ENCODE data around the gene GPR4.
"Not testable (repeated sequence)": the region's sequence is repeated elsewhere in the genome, so short reads cannot be mapped to it uniquely, and the experiment has no call there.

Gene GPR4

GRCh38 chr19:45601524-45602374, at the start of gene GPR4:
Gene GPR4, minus strand, starts transcription at chr19:45602212. Its CDS starts 10,346 bp downstream, at chr19:45591866.
- peak in 1 of 2 experiments; percentile 4 for DNase-seq

- DNase-seq: no peak
Measured at GRCh38 chr19:45650722-45651121, 48.7 kb upstream of the GPR4 start.

- no peak for DNase-seq
Measured at GRCh38 chr19:45646345-45646698, 44.3 kb upstream of the GPR4 start.

- DNase-seq: peak; percentile 93 to 95
Measured at GRCh38 chr19:45645631-45646344, 43.8 kb upstream of the GPR4 start.

- no peak for DNase-seq
Measured at GRCh38 chr19:45645068-45645630, 43.1 kb upstream of the GPR4 start.

- no peak for DNase-seq
Measured at GRCh38 chr19:45643927-45644771, 42.1 kb upstream of the GPR4 start.

GRCh38 chr19:45643024-45643926, 41.3 kb upstream of the GPR4 start:
- peak; percentile 81 to 84 for DNase-seq

- DNase-seq: peak; percentile 92 to 94
Measured at GRCh38 chr19:45641274-45642105, 39.5 kb upstream of the GPR4 start.

- peak in 1 of 2 experiments; percentile 51 for DNase-seq
Measured at GRCh38 chr19:45640849-45641273, 38.8 kb upstream of the GPR4 start.

GRCh38 chr19:45638930-45639729, 37.1 kb upstream of the GPR4 start, which contains the start of gene EML2:
Gene EML2, minus strand, starts transcription at chr19:45639397. Its CDS starts 21 bp downstream, at chr19:45639376.
- peak; percentile 17 to 40 for DNase-seq

GRCh38 chr19:45637890-45638667, 36.1 kb upstream of the GPR4 start:
- DNase-seq: no peak

- DNase-seq: no peak
Measured at GRCh38 chr19:45636902-45637301, 34.9 kb upstream of the GPR4 start.

- no peak for DNase-seq
Measured at GRCh38 chr19:45636275-45636674, 34.3 kb upstream of the GPR4 start.

GRCh38 chr19:45632468-45633196, 30.6 kb upstream of the GPR4 start:
- DNase-seq: peak; percentile 23 to 46

GRCh38 chr19:45630463-45630862, 28.5 kb upstream of the GPR4 start:
- no peak for DNase-seq

GRCh38 chr19:45629704-45630103, 27.7 kb upstream of the GPR4 start:
- no peak for DNase-seq

- DNase-seq: not testable (repeated sequence)
Measured at GRCh38 chr19:45628219-45628618, 26.2 kb upstream of the GPR4 start.

GRCh38 chr19:45623984-45624383, 22.0 kb upstream of the GPR4 start:
- DNase-seq: no peak

All from SHP77 (cell line).